ENCODE measurements around the gene P4HA3. TPM values are rescaled to one million over a fixed set of nuclear protein-coding genes. Genes with fewer than 3 reads are reported as not detected.

The P4HA3 gene
- total RNA-seq, 2 donors from 2014 or later, result not detected

DNA sequence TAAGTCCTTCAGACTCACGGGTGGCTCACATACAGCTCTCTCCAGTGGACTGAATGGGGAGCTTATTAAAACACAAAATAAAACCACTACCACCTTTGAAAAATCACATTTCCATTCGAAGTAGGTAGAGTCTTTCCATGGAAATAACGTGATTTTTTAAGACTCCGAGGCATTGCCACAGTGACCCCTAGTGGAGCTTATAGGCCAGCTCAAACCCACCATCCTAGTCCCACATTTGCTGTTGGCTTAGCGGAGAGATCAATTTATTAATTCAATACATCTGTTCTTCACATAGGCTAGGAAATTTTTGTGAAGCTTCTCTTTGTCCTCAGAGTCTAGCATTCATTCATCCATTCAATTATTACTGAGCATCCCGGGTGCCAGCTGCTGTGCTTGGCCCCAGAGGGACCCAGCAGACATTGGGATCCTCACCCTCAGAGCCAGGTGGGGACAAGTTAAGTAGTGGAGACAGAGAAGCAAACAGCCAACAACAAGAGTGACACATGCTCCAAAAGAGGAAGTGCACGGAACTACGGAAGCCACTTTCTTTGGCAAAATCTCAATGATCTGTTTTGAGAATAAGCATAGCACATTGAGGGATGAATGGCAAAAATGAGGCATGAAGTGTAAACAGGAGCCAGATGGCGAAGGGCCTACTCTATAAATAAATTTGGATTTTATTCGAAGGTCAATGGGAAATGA lies 10.2 kb upstream of the P4HA3 start:
- ATAC-seq, result no peak
- peaks cover 12 to 15% of the 10 kb centered on the region in 2 donors for H3K9me3 Mint-ChIP-seq
- H3K27ac Mint-ChIP-seq, result no peak overlapping the region
- peak in 1 of 2 donors; percentile 27 for DNase-seq (ENCODE audit: low spot score in 2 of 2)
- H3K36me3 Mint-ChIP-seq, result peaks cover 9 to 19% of the 10 kb centered on the region in 2 donors

DNA sequence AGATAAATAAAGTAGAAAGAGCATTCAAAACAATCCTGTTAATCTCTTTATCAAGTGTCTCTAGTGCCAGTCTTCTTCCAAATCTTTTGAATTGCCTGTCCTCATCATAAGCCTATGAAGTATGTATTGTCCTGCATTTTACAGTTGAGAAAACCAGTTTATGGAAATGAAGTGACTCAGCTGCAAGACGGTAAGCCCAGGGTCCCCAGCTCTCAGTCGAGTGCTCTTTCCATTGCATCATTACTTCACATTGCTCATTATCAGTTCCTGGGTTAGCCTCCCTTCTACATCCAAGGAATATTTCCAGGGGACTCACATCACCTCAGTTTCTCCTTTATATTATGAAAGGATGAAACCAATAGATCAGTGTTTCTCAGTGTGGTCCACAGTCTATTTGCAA lies 9.1 kb upstream of the P4HA3 start:
- DNase-seq (ENCODE audit: low spot score in 2 of 2), result no peak
- H3K27ac Mint-ChIP-seq, result no peak overlapping the region
- peaks cover 9 to 22% of the 10 kb centered on the region in 2 donors for H3K36me3 Mint-ChIP-seq
- H3K9me3 Mint-ChIP-seq, result peaks cover 13 to 17% of the 10 kb centered on the region in 2 donors
- no peak for ATAC-seq

DNA sequence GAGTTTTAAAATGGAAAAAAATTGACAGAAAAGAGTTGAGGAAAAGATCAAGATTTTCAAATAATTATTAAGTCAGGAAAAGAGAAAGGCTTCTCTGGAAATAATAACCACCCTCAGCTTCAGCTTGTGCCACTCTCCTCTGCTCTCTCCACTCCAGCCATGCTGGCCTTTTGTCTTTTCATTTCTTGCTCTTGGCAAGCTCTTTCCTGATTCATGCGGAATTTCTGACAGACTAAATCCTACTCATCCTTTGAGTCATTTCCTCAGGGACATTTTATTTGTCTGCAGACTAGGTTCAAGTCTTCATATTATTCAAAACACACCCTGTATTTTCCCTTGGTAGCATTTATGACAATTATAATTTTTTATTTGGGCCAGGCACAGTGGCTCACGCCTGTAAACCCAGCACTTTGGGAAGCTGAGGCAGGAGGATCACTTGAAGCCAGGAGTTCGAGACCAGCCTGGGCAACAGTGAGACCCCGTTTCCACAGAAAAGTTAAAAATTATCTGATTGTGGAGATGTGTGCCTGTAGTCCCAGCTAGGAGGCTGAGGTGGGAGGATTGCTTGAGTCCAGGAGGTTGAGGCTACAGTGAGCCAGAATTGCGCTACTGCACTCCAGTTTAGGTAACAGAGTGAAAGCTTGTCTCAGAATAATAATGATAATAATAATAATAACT lies 7.8 kb upstream of the P4HA3 start:
- H3K36me3 Mint-ChIP-seq, result peaks cover 9 to 22% of the 10 kb centered on the region in 2 donors
- ATAC-seq (peak in 1 of 2 donors; percentile 33), DNase-seq (ENCODE audit: low spot score in 2 of 2) (no peak)
- peaks cover 16 to 17% of the 10 kb centered on the region in 2 donors for H3K9me3 Mint-ChIP-seq
- H3K27ac Mint-ChIP-seq, result no peak overlapping the region

DNA sequence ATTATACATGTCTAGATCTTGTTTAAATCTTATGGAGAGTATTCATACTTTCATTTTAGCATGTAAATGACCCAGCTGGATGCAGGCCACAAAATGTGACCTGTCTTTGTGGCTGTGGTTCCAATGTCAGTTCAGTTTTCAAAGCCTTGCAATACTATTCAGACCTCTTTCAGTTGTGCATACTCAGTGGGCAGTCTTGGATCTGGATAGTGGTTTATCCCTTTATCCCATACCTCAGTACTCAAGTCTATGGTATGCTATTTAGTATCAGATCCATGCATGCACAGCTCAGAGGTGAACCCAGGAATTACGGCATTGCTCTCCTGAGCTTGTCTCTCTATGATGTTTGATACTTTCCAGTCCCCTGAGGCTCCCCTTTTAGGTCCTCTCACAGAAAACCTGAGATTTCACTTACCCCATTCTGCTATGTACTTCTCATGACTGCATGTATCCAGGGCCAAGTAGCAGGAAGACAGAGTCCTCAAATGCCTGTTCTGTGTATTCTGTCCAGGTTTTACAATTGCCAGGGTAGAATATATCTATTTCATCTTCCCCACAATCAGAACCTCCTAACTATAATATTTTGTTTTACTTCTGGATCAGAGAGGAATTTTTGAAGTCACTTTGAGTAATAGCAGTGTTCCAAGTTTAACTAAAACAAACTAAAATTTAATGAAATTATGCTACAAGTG lies 6.9 kb upstream of the P4HA3 start:
- Mint-ChIP-seq H3K27ac (no peak overlapping the region), H3K9me3 (peaks cover 16 to 17% of the 10 kb centered on the region in 2 donors), H3K36me3 (peaks cover 9 to 22% of the 10 kb centered on the region in 2 donors)
- ATAC-seq (no peak), DNase-seq (ENCODE audit: low spot score in 2 of 2) (no peak)

DNA sequence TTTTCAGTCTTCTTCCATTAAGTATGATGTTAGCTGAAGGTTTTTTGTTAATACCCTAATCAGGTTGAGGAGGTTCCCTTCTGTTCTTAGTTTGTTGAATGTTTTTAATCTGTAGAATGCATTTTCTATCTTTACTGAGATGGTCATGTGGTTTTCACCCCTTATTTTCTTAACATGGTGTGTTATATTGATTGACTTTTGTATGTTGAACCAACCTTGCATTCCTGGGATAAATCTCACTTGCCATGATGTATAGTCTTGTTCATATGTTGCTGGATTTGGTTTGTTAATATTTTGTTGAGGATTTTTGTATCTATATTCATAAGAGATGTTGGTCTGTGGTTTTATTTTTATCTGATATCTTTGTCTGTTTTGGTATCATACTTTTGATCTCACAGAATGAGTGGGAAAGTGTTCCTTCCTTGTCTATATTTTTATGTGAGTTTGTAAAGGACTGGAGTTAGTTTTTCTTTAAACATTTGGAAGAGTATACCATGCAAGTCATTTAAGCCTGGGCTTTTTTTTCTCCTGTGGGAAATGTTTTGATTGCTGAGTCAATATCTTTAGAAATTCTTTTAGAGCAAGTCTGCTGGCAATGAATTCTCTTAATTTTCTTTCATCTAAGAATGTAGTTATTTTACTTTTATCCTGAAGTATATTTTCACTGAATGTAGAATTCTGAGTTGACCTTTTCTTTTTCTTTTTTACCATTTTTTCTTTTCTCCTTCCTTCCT lies 5.5 kb upstream of the P4HA3 start:
- peaks cover 9 to 22% of the 10 kb centered on the region in 2 donors for H3K36me3 Mint-ChIP-seq
- no peak for ATAC-seq
- H3K27ac Mint-ChIP-seq, result no peak overlapping the region

DNA sequence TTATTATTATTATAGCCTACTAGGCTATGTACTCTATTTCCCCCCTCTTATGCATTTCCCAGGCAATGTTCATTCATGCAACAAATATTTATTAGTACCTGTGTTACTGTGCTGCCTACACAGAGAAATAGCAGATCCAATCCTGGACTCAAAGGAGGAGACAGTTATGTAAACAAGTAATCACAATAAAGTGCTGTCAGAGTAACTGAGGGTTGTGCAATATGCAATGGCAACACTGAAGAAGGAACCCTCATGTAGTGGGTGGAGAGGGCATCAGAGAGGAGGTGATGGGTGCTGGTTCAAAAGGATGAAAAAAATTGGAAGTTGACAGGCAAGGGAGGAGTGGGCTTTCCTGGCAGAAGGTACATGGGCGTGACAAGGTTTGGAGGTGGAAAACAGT lies 886 bp upstream of the P4HA3 start:
- H3K9me3 Mint-ChIP-seq, result peaks cover 9% of the 10 kb centered on the region in 2 donors
- H3K36me3 Mint-ChIP-seq, result peaks cover under 1 to 10% of the 10 kb centered on the region in 2 donors
- ATAC-seq, result no peak
- no peak overlapping the region for H3K27ac Mint-ChIP-seq
- no peak for DNase-seq (ENCODE audit: low spot score in 2 of 2)

More for the DNA sequence above, 5.5 kb upstream of the P4HA3 start:
- H3K9me3 Mint-ChIP-seq, result peaks cover 16 to 17% of the 10 kb centered on the region in 2 donors
- no peak for DNase-seq (ENCODE audit: low spot score in 2 of 2)

DNA sequence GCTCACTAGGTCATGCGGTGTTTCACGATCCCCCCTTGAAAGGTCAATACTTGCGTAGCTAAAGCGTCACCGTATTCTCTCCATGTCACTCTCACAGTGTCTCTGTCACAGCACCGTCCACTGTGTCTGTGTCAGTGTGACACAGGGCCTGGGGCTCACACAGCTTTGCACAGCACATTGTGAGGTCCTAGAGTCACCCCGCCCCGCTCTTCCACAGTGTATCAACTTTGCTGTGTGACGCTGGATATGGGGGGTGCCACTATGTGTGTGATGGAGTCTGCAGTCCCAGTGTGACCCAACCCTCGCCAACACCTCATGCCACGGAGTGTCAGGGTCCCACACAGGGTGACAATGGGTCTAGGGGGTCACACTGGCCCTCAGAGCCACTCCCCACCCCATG lies 583 bp downstream of the P4HA3 start:
- Mint-ChIP-seq H3K36me3 (no peaks in the 10 kb centered on the region), H3K9me3 (peaks cover 0 to 3% of the 10 kb centered on the region in 2 donors), H3K27ac (no peak overlapping the region)
- peak in 1 of 2 donors; percentile 3 for ATAC-seq
- no peak for DNase-seq (ENCODE audit: low spot score in 2 of 2)

DNA sequence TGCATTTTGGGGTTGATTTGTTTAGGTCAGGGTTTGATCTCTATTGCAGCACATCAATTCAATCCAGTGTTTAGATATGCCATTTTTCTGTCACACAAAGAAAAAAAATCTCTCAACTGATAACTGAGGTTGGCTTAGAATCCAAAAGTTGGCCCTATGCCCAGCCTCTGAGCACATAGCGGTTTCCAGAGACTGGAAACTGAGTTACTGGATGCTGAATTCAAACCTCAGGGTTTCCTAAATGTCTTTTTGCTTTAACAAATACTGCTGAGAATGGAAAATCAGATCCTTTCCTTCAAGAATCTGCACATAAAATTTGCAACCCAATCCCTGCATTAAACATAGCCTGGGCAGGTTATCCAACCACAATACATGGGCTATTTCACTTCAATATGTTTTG lies 4.0 kb downstream of the P4HA3 start:
- Mint-ChIP-seq H3K27ac (no peak overlapping the region), H3K9me3 (no peaks in the 10 kb centered on the region), H3K36me3 (no peaks in the 10 kb centered on the region)
- ATAC-seq (no peak), DNase-seq (ENCODE audit: low spot score in 2 of 2) (no peak)

DNA sequence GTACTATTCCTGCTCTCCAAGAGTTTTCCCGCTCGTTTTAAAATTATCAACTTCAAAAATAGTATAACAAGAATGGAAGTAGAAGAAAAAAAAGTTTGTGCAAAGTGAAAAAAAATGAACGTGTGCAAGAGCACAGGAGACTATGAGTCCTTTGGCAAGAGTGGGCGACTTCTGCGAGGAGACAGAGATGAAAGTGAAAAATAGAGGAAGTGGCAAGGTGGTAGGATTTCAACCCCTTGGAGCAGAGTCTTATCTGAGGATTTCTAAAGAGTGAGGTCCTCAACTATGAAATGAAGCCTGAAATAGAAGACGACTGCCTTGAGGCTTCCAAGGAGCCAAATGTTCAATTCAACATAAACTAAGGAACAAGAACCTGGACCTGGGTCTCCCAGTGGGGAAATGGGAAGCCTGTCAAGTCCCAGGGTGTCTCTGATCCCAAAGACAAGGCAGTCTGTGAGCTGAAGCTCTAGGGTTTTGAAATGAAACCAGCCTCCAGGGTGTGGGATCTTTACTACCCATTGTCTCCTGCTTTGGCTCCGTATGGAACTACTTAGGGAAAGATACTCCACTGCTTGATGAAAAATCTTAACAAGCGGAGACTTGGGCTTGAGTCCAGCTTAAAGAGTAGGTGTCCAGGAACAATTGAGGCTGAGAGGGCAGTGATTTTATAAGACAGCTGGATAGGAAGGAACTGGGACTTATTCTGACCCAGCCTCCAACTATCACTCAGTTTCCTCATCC lies 4.8 kb downstream of the P4HA3 start:
- ATAC-seq (no peak), DNase-seq (ENCODE audit: low spot score in 2 of 2) (no peak)
- H3K27ac Mint-ChIP-seq, result no peak overlapping the region
- no peaks in the 10 kb centered on the region for H3K9me3 Mint-ChIP-seq
- no peaks in the 10 kb centered on the region for H3K36me3 Mint-ChIP-seq

DNA sequence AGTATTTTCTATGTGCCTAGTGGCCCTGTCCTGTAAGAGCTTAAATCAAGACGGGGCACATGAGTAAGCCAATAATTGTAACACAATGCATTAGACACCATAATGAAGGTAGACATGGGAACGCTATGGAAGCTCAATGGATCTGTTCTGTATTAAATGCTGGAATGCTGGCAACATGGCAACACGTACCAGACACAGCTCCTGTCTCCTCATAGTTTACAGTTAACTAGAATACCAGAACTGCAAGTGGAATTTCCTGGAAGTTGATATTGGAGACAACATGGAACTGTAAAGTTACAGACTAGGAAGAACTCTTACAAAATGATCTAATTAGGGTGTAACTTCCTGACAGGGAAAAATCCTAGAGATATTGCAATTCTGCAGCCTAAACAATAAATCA lies 12.4 kb downstream of the P4HA3 start:
- no peaks in the 10 kb centered on the region for H3K9me3 Mint-ChIP-seq
- DNase-seq (ENCODE audit: low spot score in 2 of 2) (no peak), ATAC-seq (no peak)
- H3K36me3 Mint-ChIP-seq, result peaks cover 0 to 4% of the 10 kb centered on the region in 2 donors
- H3K27ac Mint-ChIP-seq, result no peak overlapping the region

DNA sequence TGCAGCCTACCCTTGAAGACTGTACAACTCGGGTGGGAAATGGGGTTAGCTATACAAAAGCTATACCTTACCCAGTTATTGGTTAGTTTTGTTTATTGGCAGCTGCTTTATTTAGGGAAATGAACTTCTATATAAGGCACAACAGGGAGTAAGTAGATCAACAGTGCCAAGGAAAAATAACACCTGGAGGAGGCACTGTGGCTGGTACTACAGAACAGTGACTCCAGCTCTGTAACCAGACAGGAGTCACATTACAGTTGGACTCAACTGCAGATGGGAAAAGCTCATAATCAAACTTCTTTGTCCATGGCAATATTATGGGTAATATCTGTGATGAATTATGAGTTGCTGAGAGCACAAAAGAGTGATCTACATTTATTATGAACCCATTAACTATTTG lies 14.0 kb downstream of the P4HA3 start:
- no peaks in the 10 kb centered on the region for H3K9me3 Mint-ChIP-seq
- DNase-seq (ENCODE audit: low spot score in 2 of 2) (no peak), ATAC-seq (no peak)
- H3K27ac Mint-ChIP-seq, result no peak overlapping the region
- H3K36me3 Mint-ChIP-seq, result peaks cover 0 to 6% of the 10 kb centered on the region in 2 donors

DNA sequence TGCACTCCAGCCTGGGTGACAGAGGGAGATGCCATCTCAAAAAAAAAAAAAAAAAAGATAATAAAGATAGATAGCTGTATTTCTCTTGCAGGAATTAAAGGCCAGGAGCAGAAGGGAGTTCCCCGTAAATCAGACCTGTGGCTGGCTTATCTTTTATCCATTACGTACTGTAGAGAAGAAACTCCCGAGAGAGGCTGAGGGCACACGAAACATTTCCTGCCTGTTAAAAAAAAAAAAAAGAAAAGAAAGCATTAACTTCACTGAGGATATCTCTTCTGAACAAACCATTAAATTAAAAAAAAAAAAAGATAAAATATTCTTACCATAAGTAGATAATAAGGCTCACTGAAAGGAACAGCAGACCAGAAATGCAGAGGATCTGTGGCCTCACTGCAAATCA lies 22.5 kb downstream of the P4HA3 start:
- no peaks in the 10 kb centered on the region for H3K9me3 Mint-ChIP-seq
- DNase-seq (ENCODE audit: low spot score in 2 of 2) (no peak), ATAC-seq (peak in 1 of 2 donors; percentile 55)
- peaks cover 0 to under 1% of the 10 kb centered on the region in 2 donors for H3K36me3 Mint-ChIP-seq
- no peak overlapping the region for H3K27ac Mint-ChIP-seq

DNA sequence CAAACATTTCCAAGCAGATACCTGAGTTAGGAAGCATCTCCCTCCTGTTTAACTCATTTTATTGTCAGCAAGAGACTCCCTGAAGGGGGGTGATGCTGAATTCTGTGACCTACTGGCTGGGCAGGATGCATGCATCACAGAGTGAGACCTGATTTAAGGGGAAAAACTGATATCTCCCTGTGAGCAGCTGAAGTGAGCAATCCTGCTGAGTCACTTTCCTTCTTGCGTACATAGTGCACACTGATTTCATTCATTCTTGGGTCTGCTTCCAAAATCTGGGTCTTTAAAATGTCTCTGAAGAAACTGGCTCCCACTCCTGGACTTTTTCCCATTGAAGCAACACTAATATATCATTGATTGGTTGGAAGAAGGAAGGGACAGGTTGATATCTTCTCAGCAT lies 23.3 kb downstream of the P4HA3 start:
- DNase-seq (ENCODE audit: low spot score in 2 of 2) (no peak), ATAC-seq (peak; percentile 66 to 80)
- no peaks in the 10 kb centered on the region for H3K36me3 Mint-ChIP-seq
- H3K9me3 Mint-ChIP-seq, result no peaks in the 10 kb centered on the region
- H3K27ac Mint-ChIP-seq, result no peak overlapping the region

DNA sequence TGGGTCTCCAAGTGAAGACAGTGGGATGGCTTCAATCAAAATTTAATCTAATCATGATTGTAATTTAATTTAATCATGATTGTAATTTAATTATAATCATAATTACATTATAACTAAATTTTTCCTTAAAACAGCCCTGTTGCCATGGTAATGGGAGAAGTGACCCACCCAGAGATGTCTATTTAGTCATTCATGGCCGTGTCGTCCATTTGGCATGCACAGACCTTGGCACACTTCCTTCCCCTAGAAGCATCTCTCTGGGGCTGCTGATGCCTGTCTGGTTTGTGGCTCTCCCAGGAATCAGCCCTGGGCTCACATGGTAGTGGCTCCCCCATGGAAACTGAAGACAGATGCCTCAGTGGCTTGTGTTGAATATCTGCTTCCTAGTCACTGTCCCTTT lies 27.0 kb downstream of the P4HA3 start:
- no peaks in the 10 kb centered on the region for H3K9me3 Mint-ChIP-seq
- H3K36me3 Mint-ChIP-seq, result no peaks in the 10 kb centered on the region
- H3K27ac Mint-ChIP-seq, result no peak overlapping the region
- DNase-seq (ENCODE audit: low spot score in 2 of 2) (no peak), ATAC-seq (no peak)

DNA sequence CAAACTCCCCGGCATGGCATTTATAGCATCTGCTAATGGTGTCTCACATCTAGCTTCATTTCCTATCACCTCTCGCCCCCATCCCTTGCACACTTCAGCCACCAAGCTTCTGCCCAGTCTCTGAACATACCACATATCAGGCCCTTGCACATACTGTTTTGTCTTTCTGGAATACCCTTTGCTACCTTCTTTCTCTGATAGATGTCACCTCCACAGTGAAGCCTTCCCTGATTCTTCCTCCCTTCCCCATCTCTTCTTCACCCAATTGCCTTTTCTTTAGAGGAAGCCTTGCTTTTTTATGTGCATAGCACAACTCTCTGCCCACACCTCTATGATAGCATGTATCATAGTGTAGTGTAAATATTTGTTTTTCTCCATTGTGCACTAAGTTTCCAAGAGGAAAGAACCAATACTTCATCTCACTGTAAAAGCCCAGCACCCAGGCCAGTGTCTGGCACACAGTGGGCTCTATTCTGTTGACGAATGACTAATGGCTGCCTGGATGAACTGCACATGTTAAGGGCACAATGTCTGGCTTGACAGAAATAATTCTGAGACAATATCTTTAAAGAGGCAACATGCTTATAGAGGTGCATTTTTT lies 27.8 kb downstream of the P4HA3 start:
- Mint-ChIP-seq H3K9me3 (no peaks in the 10 kb centered on the region), H3K27ac (no peak overlapping the region), H3K36me3 (no peaks in the 10 kb centered on the region)
- DNase-seq (ENCODE audit: low spot score in 2 of 2) (no peak), ATAC-seq (no peak)

DNA sequence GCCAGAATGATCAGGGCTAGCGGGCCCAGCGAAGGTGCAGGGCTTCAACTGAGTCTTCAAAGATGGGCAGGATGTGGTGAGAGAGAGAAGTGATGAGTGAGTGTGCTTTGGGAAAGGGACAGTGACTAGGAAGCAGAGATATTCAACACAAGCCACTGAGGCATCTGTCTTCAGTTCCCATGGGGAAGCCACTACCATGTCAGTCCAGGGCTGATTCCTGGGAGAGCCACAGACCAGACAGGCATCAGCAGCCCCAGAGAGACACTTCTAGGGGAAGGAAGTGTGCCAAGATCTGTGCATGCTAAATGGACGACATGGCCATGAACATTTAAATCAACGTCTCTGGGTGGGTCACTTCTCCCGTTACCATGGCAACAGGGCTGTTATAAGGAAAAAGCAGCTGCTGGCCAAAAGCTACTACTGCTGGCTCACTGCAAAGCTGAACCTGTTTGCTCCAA lies 28.5 kb downstream of the P4HA3 start:
- no peak overlapping the region for H3K27ac Mint-ChIP-seq
- ATAC-seq, result peak; percentile 40 to 60
- H3K36me3 Mint-ChIP-seq, result no peaks in the 10 kb centered on the region
- H3K9me3 Mint-ChIP-seq, result no peaks in the 10 kb centered on the region
- no peak for DNase-seq (ENCODE audit: low spot score in 2 of 2)

Data from activated naive CD4-positive, alpha-beta T cell treated with anti-CD3 and anti-CD28 coated beads, Interleukin-2, amount 50 U/mL, for 72 hours (primary cell).